Stimulated activated naive CD8-positive, alpha-beta T cell treated with anti-CD3 and anti-CD28 coated beads, Interleukin-15, Interleukin-2, amounts not matched to agents 100 U/mL and 50 U/mL, for 24 hours (primary cell): Measurements from ENCODE around the gene ZNF239.
A peak's percentile ranks its signal among the peaks of the same experiment; 100 is the strongest.
"Not testable (repeated sequence)": the region's sequence is repeated elsewhere in the genome, so short reads cannot be mapped to it uniquely, and the experiment has no call there.

Experiments
- ATAC-seq: fragments of 150-1000 bp; cut with Tn5 transposase; one replicate; pipeline ENCODE4 v1.10.0; 2021
- DNase-seq: peaks from one replicate; pipeline ENCODE4 v3.0.0; 2021

The ZNF239 gene

DNA sequence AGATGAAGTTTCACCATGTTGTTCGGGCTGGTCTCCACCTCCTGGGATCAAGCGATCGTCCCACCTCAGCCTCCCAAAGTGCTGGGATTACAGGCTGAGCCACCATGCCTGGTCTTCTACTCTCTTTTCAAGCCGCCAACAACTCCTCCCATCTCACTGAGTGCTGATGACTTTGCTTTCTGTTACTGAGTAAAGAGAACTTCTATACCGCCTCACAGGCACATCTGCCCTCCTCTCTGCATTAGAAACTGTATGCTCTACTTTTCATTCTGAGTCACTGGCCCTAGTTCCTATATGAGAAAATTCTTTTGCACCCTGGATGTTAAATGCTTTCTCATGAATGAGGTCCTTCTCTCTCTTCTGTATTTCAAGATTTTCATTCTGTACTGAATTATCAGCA lies 2.2 kb upstream of the ZNF239 start:
- DNase-seq (no peak), ATAC-seq (no peak)

- ATAC-seq (no peak), DNase-seq (no peak)
These were observed 1.6 kb upstream of the ZNF239 start for GRCh38 chr10:43576062-43576461.

- ATAC-seq (no peak), DNase-seq (no peak)
These were observed 490 bp upstream of the ZNF239 start for GRCh38 chr10:43574906-43575305.

DNA sequence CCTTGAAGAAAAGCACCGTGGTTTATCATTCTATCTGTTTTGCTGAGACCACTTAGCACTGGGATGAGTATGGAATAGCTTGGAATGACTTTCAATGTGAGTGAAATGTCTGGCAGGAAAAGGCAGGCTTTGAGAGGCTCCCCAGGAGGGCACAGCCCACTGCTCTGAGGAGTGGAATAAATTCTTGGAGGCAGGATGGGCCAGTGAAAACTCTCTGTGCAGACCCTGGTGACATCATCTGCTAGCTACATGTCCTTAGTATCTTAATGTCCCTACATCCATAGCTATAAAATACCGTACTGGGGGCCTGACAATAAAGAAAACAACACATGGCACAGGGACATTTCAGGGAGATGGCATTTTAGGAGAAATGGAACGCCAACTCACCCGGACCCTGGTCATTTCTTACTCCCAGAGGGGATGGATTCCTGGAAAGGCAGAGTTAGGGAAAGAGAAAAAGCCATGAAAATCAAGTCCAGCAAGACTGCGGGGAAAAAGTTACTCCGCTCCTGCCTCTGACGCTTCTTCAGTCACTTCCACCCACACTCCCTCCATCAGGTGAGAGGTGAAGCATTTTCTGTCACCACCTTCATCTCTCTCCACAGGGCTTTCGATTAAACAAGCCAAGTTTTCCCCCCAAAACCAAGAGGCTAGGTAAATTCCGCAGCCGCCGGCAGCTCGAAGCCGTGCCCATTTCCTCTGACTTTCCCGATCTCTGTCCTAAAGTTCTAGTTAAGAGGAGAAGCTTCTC lies 991 bp downstream of the ZNF239 start:
- DNase-seq (peak; percentile 22), ATAC-seq (no peak)

DNA sequence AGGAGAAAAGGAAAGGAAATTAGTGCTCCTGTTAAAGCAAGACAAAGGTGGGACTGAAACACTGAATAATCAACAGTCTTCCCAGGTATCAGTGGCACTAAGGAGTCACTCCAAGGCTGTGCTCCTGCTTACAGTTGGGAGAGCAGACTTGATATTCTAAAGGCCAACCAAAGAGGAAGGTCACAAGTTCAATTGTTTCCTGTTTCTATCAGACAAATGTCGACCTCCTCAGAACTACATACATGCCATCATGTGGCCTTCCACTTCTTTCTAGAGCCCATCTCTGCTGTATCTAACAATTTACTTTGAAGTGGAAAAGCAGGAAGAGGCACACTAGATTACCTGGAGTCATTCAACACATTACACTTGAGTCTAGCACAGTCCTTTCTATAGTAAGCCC lies 3.4 kb downstream of the ZNF239 start:
- no peak for DNase-seq
- ATAC-seq: no peak

GRCh38 chr10:43569681-43570080 lies 4.7 kb downstream of the ZNF239 start:
- no peak for ATAC-seq

GRCh38 chr10:43557214-43557613 lies 17.2 kb downstream of the ZNF239 start:
- DNase-seq (no peak), ATAC-seq (no peak)

More at GRCh38 chr10:43569681-43570080, 4.7 kb downstream of the ZNF239 start:
- no peak for DNase-seq

- not testable (repeated sequence) for ATAC-seq, DNase-seq
These were observed 30.7 kb downstream of the ZNF239 start for GRCh38 chr10:43543746-43544145.

DNA sequence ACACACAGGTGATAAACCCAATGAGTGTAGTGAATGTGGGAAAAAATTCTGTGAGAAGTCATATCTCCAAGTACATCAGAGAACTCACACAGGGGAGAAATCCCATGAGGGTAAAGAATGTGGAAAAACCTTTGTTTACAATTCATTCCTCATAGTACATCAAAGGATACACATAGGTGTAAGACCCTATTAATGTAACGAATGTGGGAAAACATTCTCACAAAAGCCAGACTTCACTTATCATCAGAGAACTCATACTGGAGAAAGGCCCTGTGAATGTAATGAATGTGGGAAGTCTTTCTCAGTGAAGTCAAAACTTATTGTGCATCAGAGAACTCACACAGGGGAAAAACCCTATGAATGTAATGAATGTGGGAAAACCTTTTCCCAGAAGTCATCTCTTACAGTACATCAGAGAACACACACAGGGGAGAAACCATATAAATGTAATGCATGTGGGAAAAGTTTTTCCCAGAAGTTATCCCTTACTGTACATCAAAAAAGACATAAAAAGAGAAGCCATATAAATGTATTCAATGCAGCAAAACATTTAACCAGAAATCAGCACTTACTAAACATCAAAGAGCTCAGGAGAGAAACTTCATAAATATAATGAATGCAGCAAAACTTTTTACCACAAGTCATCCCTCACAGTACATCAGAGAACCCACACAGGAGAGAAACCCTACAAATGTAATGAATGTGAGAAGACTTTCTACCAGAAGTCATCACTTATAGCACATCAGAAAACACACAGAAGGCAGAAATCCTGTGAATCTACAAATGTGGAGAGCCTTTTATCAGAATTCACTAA lies 49.8 kb downstream of the ZNF239 start:
- DNase-seq (no peak), ATAC-seq (no peak)
